Gastrocnemius medialis (tissue), 4 donors: ENCODE measurements around the gene DMBX1.

Source experiments
- CTCF ChIP-seq, 5 experiments: fragments of 450-650 bp in 3 of 5; fragments of 200-600 bp in 2 of 5; sonication (generic) in 2 of 5; IDR thresholded peaks in 4 of 5; conservative IDR thresholded peaks in 1 of 5; 1 replicate in 4 of 5; 2 replicates in 1 of 5; pipeline ENCODE4 v1.5.1; 2016 to 2019; ENCODE audit warnings: antibody characterized with exemption in 5 of 5, mild to moderate bottlenecking in 3 of 5, moderate library complexity in 3 of 5
- POLR2A ChIP-seq, 2 donors: fragments of 450-650 bp; IDR thresholded peaks; one replicate each; pipeline ENCODE4 v1.6.1; 2017; ENCODE audit warnings: antibody characterized with exemption in 2 of 2, mild to moderate bottlenecking in 2 of 2, moderate library complexity in 2 of 2

- TF ChIP-seq CTCF (IDR thresholded peaks at IDR 0.05 in 4 of 5, conservative IDR thresholded peaks at IDR 0.05 in 1 of 5), result no peak
- no peak for TF ChIP-seq POLR2A (IDR thresholded peaks at IDR 0.05)
Observed at GRCh38 chr1:46476673-46477072, 13.0 kb upstream of the DMBX1 start.
